GM20000 (cell line): ENCODE measurements around the gene CHRNB4.
A peak's percentile ranks its signal among the peaks of the same experiment; 100 is the strongest.

ENCODE experiments used
- DNase-seq: peaks from one replicate; pipeline ENCODE4 v3.0.0; 2012; ENCODE audit warnings: low spot score
- CTCF ChIP-seq: IDR thresholded peaks from 2 replicates; pipeline ENCODE4 v1.5.1; 2012; ENCODE audit warnings: mild to moderate bottlenecking, control low read depth; ENCODE audit errors: extremely low read depth, missing control alignments

The CHRNB4 gene

GRCh38 chr15:78624651-78625590, 16.1 kb downstream of the CHRNB4 start:
- DNase-seq = no peak
- TF ChIP-seq CTCF = no peak

DNA sequence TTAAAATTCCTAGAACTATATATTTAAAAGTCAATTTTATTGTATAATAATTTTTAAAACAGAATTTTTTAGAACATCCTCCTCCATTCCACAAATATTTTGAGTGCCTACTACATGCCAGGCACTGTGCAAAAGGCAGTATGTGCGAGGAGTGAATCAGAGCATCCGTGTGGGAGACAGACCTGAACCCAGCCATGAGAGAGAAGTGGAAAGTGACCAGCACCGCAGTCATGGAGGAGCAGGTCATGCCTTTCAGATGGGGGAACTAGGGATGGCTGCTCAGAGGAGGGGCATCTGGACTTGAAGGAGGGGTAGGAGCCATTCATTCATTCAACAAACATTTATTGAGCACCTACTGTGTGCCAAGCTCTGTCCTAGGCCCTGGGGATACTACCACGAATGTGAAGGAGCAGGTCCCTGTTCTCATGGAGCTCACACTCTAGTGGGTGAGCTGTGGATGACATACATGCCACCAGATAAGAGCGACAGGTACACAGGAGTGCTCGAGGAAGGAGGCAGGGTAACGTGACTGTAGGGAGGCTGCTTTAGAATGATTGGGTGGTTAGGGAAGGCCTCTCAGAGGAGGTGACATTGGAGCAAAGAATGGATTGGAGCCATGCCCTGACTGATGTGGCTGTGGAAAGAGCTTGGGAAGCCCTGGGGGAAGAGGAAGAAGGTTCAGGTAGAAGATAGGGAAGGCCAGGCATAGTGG, 17.1 kb downstream of the CHRNB4 start:
- no peak for TF ChIP-seq CTCF
- DNase-seq = no peak

DNA sequence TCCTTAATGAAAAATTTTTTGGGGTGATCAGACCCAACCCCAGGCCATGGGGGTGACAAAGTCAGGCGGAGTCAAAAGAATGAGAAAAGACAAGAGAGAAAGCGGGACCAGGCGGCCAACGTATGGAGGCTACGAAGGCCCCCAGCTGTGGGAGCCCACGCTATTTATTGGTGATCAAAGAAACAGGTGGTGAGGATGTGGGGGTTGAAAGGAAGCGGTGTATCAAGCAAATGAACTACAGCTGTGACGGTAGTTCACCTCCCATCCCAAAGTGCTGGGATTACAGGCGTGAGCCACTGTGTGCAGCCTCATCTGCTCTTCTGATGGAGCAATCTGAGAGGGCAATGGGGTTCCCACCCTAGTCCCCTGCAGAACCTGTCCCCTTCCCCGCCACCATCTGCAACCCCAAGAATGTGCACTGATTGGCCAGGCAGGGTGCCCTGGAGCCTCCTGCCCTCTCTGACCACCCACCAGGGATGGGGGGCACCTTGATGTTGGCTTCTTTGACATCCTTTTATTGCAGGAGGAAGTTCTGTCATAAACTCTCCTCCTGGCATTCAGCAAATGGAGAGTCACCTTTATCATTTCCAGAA, 19.1 kb downstream of the CHRNB4 start:
- no peak for DNase-seq
- no peak for TF ChIP-seq CTCF

GRCh38 chr15:78620527-78621421, 20.2 kb downstream of the CHRNB4 start, which contains the start of gene CHRNA3:
TSS of gene CHRNA3 (minus strand) at chr15:78620996. CDS start at chr15:78620794, 202 bp downstream.
- TF ChIP-seq CTCF = no peak
- DNase-seq = peak; percentile 45

- DNase-seq = peak; percentile 30
- no peak for TF ChIP-seq CTCF
Measured at GRCh38 chr15:78620021-78620526, 20.9 kb downstream of the CHRNB4 start.

- TF ChIP-seq CTCF = no peak
- DNase-seq = peak; percentile 26
Measured at GRCh38 chr15:78619022-78619950, 21.7 kb downstream of the CHRNB4 start.
